H1 (cell line): ENCODE results near the gene FGR. TPM values are rescaled to one million over a fixed set of nuclear protein-coding genes. Genes with fewer than 3 reads are reported as not detected.

Source experiments
- polyA plus RNA-seq, 7 experiments: library from polyadenylated mRNA; depleted of rRNA in 3 of 7; stranded (reverse) in 5 of 7; unstranded in 2 of 7; fragments of >200 nt in 5 of 7; fragments of 200-250 nt in 2 of 7; gene quantifications; 1 replicate in 5 of 7; 2 replicates in 1 of 7; 4 replicates in 1 of 7; pipeline versions ENCODE4 v1.2.1 to v1.2.3, GENCODE V29; 2011 to 2013; ENCODE audit warnings: missing spikeins in 2 of 7, mixed read lengths in 2 of 7
- total RNA-seq: library from RNA; stranded (reverse); fragmentation: NEBNext Ultra II Directional; extraction: Animal tissue kit (Norgen Biotek cat#: 25700); gene quantifications from 2 replicates; pipeline ENCODE4 v1.2.1, GENCODE V29; 2021
- TF ChIP-seq, protein P1 (sequence below), 3 experiments: IDR thresholded peaks; 1 replicate in 2 of 3; 2 replicates in 1 of 3; pipeline versions ENCODE4 v1.5.1 to v1.6.1; 2011; ENCODE audit warnings: low read length in 3 of 3, mild to moderate bottlenecking in 3 of 3, inconsistent platforms in 2 of 3, low read depth in 1 of 3, moderate library complexity in 1 of 3; ENCODE audit not compliant: insufficient read depth in 1 of 3; ENCODE audit errors: control extremely low read depth in 1 of 3

FGR gene
- total and polyA plus RNA-seq, 2 of the 8 experiments (the other 6 are each of a cell fraction or from before 2014, with no cell fraction given), result 0.22 to 0.95 TPM

DNA sequence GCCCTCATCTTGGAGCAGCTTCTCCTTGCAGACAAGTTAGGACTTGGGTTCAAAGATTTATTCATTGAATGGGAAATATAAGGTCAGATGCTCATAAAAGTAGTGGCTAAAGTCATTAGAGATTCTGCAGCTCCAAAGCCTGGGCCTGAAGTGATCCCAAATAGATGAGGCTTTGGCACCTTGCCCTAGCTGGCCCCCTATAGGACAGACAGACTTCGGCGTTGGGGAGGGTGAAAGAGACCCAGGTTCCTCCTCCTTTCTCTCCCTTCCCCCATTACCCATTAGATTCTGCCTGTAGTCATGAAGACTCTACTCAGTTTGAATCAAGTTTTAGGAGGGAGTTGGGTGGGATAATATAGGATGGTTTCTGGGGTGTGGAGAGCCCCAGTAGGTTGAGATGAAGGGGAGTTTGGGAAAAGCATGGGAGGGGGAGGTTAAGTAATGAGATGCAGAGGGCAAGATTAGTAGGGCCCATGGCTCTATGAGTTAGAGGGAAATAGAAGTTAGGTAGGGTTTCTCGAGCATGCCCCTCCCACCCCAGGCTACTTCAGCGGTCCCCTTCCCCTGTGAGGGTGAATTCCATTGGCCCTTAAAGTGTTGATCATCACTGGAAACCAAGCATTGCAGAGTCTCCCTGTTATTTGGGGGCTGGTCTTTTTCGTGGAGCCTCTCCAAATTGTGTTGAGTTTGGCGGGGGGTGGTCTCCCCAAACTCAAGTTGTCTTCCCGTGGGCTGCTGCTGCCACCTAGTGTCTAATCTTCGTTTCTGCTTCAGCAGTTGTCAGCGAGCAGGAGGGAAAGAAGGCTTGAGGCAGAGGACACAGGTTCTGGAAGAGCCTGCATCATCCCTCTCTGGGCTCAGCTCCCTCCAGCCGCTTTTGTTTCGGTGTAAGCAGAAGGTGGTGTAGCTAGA, 28.9 kb downstream of the FGR start (continued):
- TF ChIP-seq, protein P1, sequence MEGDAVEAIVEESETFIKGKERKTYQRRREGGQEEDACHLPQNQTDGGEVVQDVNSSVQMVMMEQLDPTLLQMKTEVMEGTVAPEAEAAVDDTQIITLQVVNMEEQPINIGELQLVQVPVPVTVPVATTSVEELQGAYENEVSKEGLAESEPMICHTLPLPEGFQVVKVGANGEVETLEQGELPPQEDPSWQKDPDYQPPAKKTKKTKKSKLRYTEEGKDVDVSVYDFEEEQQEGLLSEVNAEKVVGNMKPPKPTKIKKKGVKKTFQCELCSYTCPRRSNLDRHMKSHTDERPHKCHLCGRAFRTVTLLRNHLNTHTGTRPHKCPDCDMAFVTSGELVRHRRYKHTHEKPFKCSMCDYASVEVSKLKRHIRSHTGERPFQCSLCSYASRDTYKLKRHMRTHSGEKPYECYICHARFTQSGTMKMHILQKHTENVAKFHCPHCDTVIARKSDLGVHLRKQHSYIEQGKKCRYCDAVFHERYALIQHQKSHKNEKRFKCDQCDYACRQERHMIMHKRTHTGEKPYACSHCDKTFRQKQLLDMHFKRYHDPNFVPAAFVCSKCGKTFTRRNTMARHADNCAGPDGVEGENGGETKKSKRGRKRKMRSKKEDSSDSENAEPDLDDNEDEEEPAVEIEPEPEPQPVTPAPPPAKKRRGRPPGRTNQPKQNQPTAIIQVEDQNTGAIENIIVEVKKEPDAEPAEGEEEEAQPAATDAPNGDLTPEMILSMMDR (IDR thresholded peaks at IDR 0.05; ENCODE audit: control extremely low read depth in 1 of 3, insufficient read depth in 1 of 3, low read depth in 1 of 3, low read length in 3 of 3), result peak in 2 of 3 experiments; percentile 89 to 95; a peak in 3 of 4 replicates
- TF ChIP-seq, all 59 proteins: peak for 5
